ENCODE results near the gene EIF5A. TPM values are rescaled to one million over a fixed set of nuclear protein-coding genes. Genes with fewer than 3 reads are reported as not detected.

EIF5A gene
- total and polyA plus RNA-seq, 4 donors = 179 to 506 (median 302) TPM

DNA sequence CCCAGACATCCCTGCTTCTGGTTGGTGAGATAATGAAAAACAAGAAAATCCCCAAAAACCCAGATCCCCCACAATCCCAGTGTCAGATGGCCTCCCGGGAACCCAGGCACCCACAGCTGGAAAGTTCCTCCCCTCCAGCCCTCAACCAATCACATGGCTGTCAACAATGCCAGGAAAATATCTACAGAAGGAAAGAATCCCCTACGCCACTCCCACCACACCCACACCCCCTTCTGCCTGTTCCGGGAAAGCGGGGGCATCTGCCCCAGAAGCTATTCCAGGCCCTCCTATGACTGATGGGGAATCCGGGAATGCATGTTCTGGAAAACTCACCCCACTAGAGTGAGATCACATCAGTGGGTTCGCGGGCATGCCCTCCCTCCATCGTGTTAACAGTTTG is 49.3 kb downstream of the EIF5A start:
- no peak overlapping the region for H3K4me3 ChIP-seq (ENCODE audit: low read depth in 1 of 3, low read length in 3 of 3)
- H3K9me3 ChIP-seq (ENCODE audit: control insufficient read depth in 4 of 4, low read length in 3 of 4) = no peaks in the 10 kb centered on the region
- no peak overlapping the region for H3K9ac ChIP-seq (ENCODE audit: low read depth in 1 of 2, low read length in 2 of 2)
- no peak overlapping the region for H3K27ac ChIP-seq (ENCODE audit: low read depth in 1 of 2, low read length in 2 of 2)
- no peak for DNase-seq (ENCODE audit: low spot score)
- H3K4me1 ChIP-seq (ENCODE audit: control insufficient read depth in 4 of 4, insufficient read depth in 4 of 4, low read length in 3 of 4) = peaks cover 4 to 15% (median 8%) of the 10 kb centered on the region in 4 donors
- H3K36me3 ChIP-seq (ENCODE audit: control insufficient read depth in 4 of 4, insufficient read depth in 3 of 4, low read depth in 1 of 4, low read length in 3 of 4) = no peaks in the 10 kb centered on the region
- no peak for TF ChIP-seq NR2F2 (IDR thresholded peaks at IDR 0.05)
- 70% methylated on average over 8 of the region's 8 CpGs for WGBS
- no peaks in the 10 kb centered on the region for H3K27me3 ChIP-seq (ENCODE audit: control insufficient read depth in 4 of 4, insufficient read depth in 4 of 4, low read length in 3 of 4)

- 76% methylated on average over 2 of the region's 2 CpGs for WGBS
- no peak for TF ChIP-seq JUND (IDR thresholded peaks at IDR 0.05)
- H3K9ac ChIP-seq (ENCODE audit: low read depth in 1 of 2, low read length in 2 of 2) = no peak overlapping the region
- no peaks in the 10 kb centered on the region for H3K9me3 ChIP-seq (ENCODE audit: control insufficient read depth in 4 of 4, low read length in 3 of 4)
- H3K4me3 ChIP-seq (ENCODE audit: low read depth in 1 of 3, low read length in 3 of 3) = no peak overlapping the region
- DNase-seq (ENCODE audit: low spot score) = no peak
- H3K36me3 ChIP-seq (ENCODE audit: control insufficient read depth in 4 of 4, insufficient read depth in 3 of 4, low read depth in 1 of 4, low read length in 3 of 4) = no peaks in the 10 kb centered on the region
- H3K27ac ChIP-seq (ENCODE audit: low read depth in 1 of 2, low read length in 2 of 2) = no peak overlapping the region
- peaks cover 4 to 13% (median 6%) of the 10 kb centered on the region in 4 donors for H3K4me1 ChIP-seq (ENCODE audit: control insufficient read depth in 4 of 4, insufficient read depth in 4 of 4, low read length in 3 of 4)
- H3K27me3 ChIP-seq (ENCODE audit: control insufficient read depth in 4 of 4, insufficient read depth in 4 of 4, low read length in 3 of 4) = no peaks in the 10 kb centered on the region
Measured at GRCh38 chr17:7357381-7357780, 50.0 kb downstream of the EIF5A start.

DNA sequence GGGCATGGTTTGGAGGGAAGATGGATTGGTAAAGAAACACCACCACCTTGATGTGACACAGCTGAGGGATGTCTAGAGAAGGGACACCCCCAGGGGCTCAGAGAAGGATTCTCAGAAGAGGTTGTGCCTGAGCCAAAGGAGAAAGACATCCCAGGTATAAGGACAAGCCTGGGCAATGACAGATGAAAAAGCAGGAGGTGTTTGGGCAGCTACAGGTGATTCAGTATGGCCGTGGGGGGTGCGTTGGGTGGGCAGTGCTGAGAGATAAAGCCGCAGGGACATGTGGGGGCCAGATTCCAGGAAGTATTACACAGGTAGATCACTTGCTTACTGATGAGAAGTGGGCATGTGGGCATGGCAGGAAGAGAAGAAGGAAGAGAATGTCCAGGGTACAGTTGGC is 54.5 kb downstream of the EIF5A start:
- TF ChIP-seq TAF1 (conservative IDR thresholded peaks at IDR 0.05) (no peak), FOXA2 (IDR thresholded peaks at IDR 0.05) (no peak), EGR1 (IDR thresholded peaks at IDR 0.05; ENCODE audit: low read depth in 2 of 2) (no peak), HNF4G (IDR thresholded peaks at IDR 0.05) (no peak), RXRA (IDR thresholded peaks at IDR 0.05) (no peak), SP1 (IDR thresholded peaks at IDR 0.05) (no peak), GABPA (IDR thresholded peaks at IDR 0.05 in 1 of 2, conservative IDR thresholded peaks at IDR 0.05 in 1 of 2) (no peak), NR2F2 (IDR thresholded peaks at IDR 0.05) (no peak), HNF4A (conservative IDR thresholded peaks at IDR 0.05) (no peak), FOXA1 (IDR thresholded peaks at IDR 0.05) (no peak), YY1 (IDR thresholded peaks at IDR 0.05) (no peak), JUND (IDR thresholded peaks at IDR 0.05) (no peak)
- TF ChIP-seq, protein P1, sequence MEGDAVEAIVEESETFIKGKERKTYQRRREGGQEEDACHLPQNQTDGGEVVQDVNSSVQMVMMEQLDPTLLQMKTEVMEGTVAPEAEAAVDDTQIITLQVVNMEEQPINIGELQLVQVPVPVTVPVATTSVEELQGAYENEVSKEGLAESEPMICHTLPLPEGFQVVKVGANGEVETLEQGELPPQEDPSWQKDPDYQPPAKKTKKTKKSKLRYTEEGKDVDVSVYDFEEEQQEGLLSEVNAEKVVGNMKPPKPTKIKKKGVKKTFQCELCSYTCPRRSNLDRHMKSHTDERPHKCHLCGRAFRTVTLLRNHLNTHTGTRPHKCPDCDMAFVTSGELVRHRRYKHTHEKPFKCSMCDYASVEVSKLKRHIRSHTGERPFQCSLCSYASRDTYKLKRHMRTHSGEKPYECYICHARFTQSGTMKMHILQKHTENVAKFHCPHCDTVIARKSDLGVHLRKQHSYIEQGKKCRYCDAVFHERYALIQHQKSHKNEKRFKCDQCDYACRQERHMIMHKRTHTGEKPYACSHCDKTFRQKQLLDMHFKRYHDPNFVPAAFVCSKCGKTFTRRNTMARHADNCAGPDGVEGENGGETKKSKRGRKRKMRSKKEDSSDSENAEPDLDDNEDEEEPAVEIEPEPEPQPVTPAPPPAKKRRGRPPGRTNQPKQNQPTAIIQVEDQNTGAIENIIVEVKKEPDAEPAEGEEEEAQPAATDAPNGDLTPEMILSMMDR (IDR thresholded peaks at IDR 0.05; ENCODE audit: low read depth, low read length, missing input control) = no peak
- TF ChIP-seq, protein P2, sequence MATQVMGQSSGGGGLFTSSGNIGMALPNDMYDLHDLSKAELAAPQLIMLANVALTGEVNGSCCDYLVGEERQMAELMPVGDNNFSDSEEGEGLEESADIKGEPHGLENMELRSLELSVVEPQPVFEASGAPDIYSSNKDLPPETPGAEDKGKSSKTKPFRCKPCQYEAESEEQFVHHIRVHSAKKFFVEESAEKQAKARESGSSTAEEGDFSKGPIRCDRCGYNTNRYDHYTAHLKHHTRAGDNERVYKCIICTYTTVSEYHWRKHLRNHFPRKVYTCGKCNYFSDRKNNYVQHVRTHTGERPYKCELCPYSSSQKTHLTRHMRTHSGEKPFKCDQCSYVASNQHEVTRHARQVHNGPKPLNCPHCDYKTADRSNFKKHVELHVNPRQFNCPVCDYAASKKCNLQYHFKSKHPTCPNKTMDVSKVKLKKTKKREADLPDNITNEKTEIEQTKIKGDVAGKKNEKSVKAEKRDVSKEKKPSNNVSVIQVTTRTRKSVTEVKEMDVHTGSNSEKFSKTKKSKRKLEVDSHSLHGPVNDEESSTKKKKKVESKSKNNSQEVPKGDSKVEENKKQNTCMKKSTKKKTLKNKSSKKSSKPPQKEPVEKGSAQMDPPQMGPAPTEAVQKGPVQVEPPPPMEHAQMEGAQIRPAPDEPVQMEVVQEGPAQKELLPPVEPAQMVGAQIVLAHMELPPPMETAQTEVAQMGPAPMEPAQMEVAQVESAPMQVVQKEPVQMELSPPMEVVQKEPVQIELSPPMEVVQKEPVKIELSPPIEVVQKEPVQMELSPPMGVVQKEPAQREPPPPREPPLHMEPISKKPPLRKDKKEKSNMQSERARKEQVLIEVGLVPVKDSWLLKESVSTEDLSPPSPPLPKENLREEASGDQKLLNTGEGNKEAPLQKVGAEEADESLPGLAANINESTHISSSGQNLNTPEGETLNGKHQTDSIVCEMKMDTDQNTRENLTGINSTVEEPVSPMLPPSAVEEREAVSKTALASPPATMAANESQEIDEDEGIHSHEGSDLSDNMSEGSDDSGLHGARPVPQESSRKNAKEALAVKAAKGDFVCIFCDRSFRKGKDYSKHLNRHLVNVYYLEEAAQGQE (IDR thresholded peaks at IDR 0.05) = no peak
- Histone ChIP-seq H3K9ac (ENCODE audit: low read depth in 1 of 2, low read length in 2 of 2) (no peak overlapping the region), H3K36me3 (ENCODE audit: control insufficient read depth in 4 of 4, insufficient read depth in 3 of 4, low read depth in 1 of 4, low read length in 3 of 4) (no peaks in the 10 kb centered on the region), H3K27me3 (ENCODE audit: control insufficient read depth in 4 of 4, insufficient read depth in 4 of 4, low read length in 3 of 4) (no peaks in the 10 kb centered on the region), H3K4me1 (ENCODE audit: control insufficient read depth in 4 of 4, insufficient read depth in 4 of 4, low read length in 3 of 4) (no peaks in the 10 kb centered on the region), H3K27ac (ENCODE audit: low read depth in 1 of 2, low read length in 2 of 2) (no peak overlapping the region), H3K9me3 (ENCODE audit: control insufficient read depth in 4 of 4, low read length in 3 of 4) (no peaks in the 10 kb centered on the region), H3K4me3 (ENCODE audit: low read depth in 1 of 3, low read length in 3 of 3) (no peak overlapping the region)
- no peak for DNase-seq (ENCODE audit: low spot score)
- 59% methylated on average over 3 of the region's 3 CpGs for WGBS

Small RNAs within 50 kb of the gene (small RNA-seq; reads per million reads assigned to genes)
- gene AC026954.2 (not detected), gene RF00019 (not detected)

Other genes starting within 250 kb of the EIF5A start
Only the 30 nearest of the 32 such genes appear.
- 100 to 1,000 TPM; 188 to 336 TPM for gene ASGR2, start 192.8 kb upstream of the EIF5A start, total RNA-seq
- 100 to 1,000 TPM; 650 to 657 TPM for gene ASGR2, start 192.8 kb upstream of the EIF5A start, polyA plus RNA-seq
- gene ASGR1, start 128.3 kb upstream of the EIF5A start, total RNA-seq = 100 to 1,000 TPM; 127 to 401 TPM
- 100 to 1,000 TPM; 541 to 728 TPM for gene ASGR1, start 128.3 kb upstream of the EIF5A start, polyA plus RNA-seq
- 1 to 10 TPM; 2.1 to 5.7 TPM for gene DLG4, start 87.8 kb upstream of the EIF5A start, total RNA-seq
- gene DLG4, start 87.8 kb upstream of the EIF5A start, polyA plus RNA-seq = 1 to 10 TPM in 1 of 2 donors, under 1 TPM in 1; 0.40 to 1.6 TPM
- gene ACADVL, start 87.7 kb upstream of the EIF5A start, total RNA-seq = 1,000 to 10,000 TPM in 1 of 2 donors, 100 to 1,000 TPM in 1; 185 to 1,110 TPM
- gene ACADVL, start 87.7 kb upstream of the EIF5A start, polyA plus RNA-seq = 1,000 to 10,000 TPM; 1,107 to 1,301 TPM
- gene DVL2, start 73.1 kb upstream of the EIF5A start, total RNA-seq = 10 to 100 TPM; 16.7 to 24.5 TPM
- 1 to 10 TPM; 3.4 to 5.9 TPM for gene DVL2, start 73.1 kb upstream of the EIF5A start, polyA plus RNA-seq
- gene PHF23, start 68.2 kb upstream of the EIF5A start, total RNA-seq = 10 to 100 TPM; 14.6 to 15.8 TPM
- gene PHF23, start 68.2 kb upstream of the EIF5A start, polyA plus RNA-seq = 10 to 100 TPM; 14.0 to 18.3 TPM
- gene GABARAP, start 65.2 kb upstream of the EIF5A start, total RNA-seq = 10 to 100 TPM; 74.4 to 88.4 TPM
- 100 to 1,000 TPM; 322 to 489 TPM for gene GABARAP, start 65.2 kb upstream of the EIF5A start, polyA plus RNA-seq
- 10 to 100 TPM; 15.2 to 21.9 TPM for gene CTDNEP1, start 55.9 kb upstream of the EIF5A start, total RNA-seq
- gene CTDNEP1, start 55.9 kb upstream of the EIF5A start, polyA plus RNA-seq = 10 to 100 TPM; 11.0 to 28.6 TPM
- gene ELP5, start 55.4 kb upstream of the EIF5A start, total RNA-seq = 10 to 100 TPM; 19.3 to 24.1 TPM
- gene ELP5, start 55.4 kb upstream of the EIF5A start, polyA plus RNA-seq = 10 to 100 TPM; 29.1 to 38.4 TPM
- 10 to 100 TPM in 1 of 2 donors, 1 to 10 TPM in 1; 3.0 to 20.2 TPM for gene CLDN7, start 45.1 kb upstream of the EIF5A start, total RNA-seq
- 10 to 100 TPM; 19.1 to 35.0 TPM for gene CLDN7, start 45.1 kb upstream of the EIF5A start, polyA plus RNA-seq
- gene SLC2A4, start 25.9 kb upstream of the EIF5A start, total RNA-seq = 10 to 100 TPM in 1 of 2 donors, 1 to 10 TPM in 1; 1.2 to 10.6 TPM
- 1 to 10 TPM in 1 of 2 donors, under 1 TPM in 1; 0.42 to 1.9 TPM for gene SLC2A4, start 25.9 kb upstream of the EIF5A start, polyA plus RNA-seq
- under 1 TPM; 0.61 to 0.75 TPM for gene YBX2, start 13.0 kb upstream of the EIF5A start, total RNA-seq
- gene YBX2, start 13.0 kb upstream of the EIF5A start, polyA plus RNA-seq = under 1 TPM; 0.33 to 0.53 TPM
- 10 to 100 TPM; 20.8 TPM for gene GPS2, start 7.7 kb downstream of the EIF5A start, total RNA-seq
- 10 to 100 TPM; 24.7 to 43.1 TPM for gene GPS2, start 7.7 kb downstream of the EIF5A start, polyA plus RNA-seq
- gene NEURL4, start 21.7 kb downstream of the EIF5A start, total RNA-seq = 10 to 100 TPM in 1 of 2 donors, 1 to 10 TPM in 1; 8.1 to 14.2 TPM
- gene NEURL4, start 21.7 kb downstream of the EIF5A start, polyA plus RNA-seq = 1 to 10 TPM in 1 of 2 donors, under 1 TPM in 1; 0.76 to 6.6 TPM
- 1 to 10 TPM; 4.9 to 7.4 TPM for gene ACAP1, start 28.9 kb downstream of the EIF5A start, total RNA-seq
- gene ACAP1, start 28.9 kb downstream of the EIF5A start, polyA plus RNA-seq = 1 to 10 TPM; 1.1 to 4.5 TPM
- gene KCTD11, start 44.5 kb downstream of the EIF5A start, total RNA-seq = 1 to 10 TPM in 1 of 2 donors, under 1 TPM in 1; 0.89 to 2.0 TPM
- gene KCTD11, start 44.5 kb downstream of the EIF5A start, polyA plus RNA-seq = 1 to 10 TPM in 1 of 2 donors, under 1 TPM in 1; 0.39 to 3.5 TPM
- not detected for gene TMEM95, start 47.5 kb downstream of the EIF5A start, total RNA-seq
- gene TMEM95, start 47.5 kb downstream of the EIF5A start, polyA plus RNA-seq = not detected
- gene TNK1, start 73.5 kb downstream of the EIF5A start, total RNA-seq = 1 to 10 TPM in 1 of 2 donors, under 1 TPM in 1; 0.05 to 3.2 TPM
- gene TNK1, start 73.5 kb downstream of the EIF5A start, polyA plus RNA-seq = 1 to 10 TPM; 1.9 to 3.5 TPM
- 1 to 10 TPM; 2.8 to 4.2 TPM for gene PLSCR3, start 86.9 kb downstream of the EIF5A start, total RNA-seq
- gene PLSCR3, start 86.9 kb downstream of the EIF5A start, polyA plus RNA-seq = 10 to 100 TPM in 1 of 2 donors, 1 to 10 TPM in 1; 4.0 to 10.9 TPM
- gene TMEM256, start 96.5 kb downstream of the EIF5A start, total RNA-seq = 100 to 1,000 TPM in 1 of 2 donors, 10 to 100 TPM in 1; 30.0 to 130 TPM
- 10 to 100 TPM; 95.6 to 99.8 TPM for gene TMEM256, start 96.5 kb downstream of the EIF5A start, polyA plus RNA-seq
- 1 to 10 TPM in 1 of 2 donors, under 1 TPM in 1; 0.47 to 1.3 TPM for gene NLGN2, start 100.2 kb downstream of the EIF5A start, total RNA-seq
- gene NLGN2, start 100.2 kb downstream of the EIF5A start, polyA plus RNA-seq = 1 to 10 TPM in 1 of 2 donors, under 1 TPM in 1; 0.24 to 2.4 TPM
- not detected for gene SPEM1, start 112.7 kb downstream of the EIF5A start, total RNA-seq
- gene SPEM1, start 112.7 kb downstream of the EIF5A start, polyA plus RNA-seq = not detected
- not detected for gene SPEM2, start 118.0 kb downstream of the EIF5A start, total RNA-seq
- not detected for gene SPEM2, start 118.0 kb downstream of the EIF5A start, polyA plus RNA-seq
- not detected for gene SPEM3, start 121.2 kb downstream of the EIF5A start, total RNA-seq
- gene SPEM3, start 121.2 kb downstream of the EIF5A start, polyA plus RNA-seq = not detected
- gene TMEM102, start 127.8 kb downstream of the EIF5A start, total RNA-seq = 1 to 10 TPM; 1.6 to 2.9 TPM
- gene TMEM102, start 127.8 kb downstream of the EIF5A start, polyA plus RNA-seq = 1 to 10 TPM; 1.6 to 3.3 TPM
- gene FGF11, start 131.9 kb downstream of the EIF5A start, total RNA-seq = under 1 TPM; 0.19 to 0.25 TPM
- under 1 TPM; 0.17 to 0.21 TPM for gene FGF11, start 131.9 kb downstream of the EIF5A start, polyA plus RNA-seq
- 1 to 10 TPM; 4.2 to 7.4 TPM for gene CHRNB1, start 137.4 kb downstream of the EIF5A start, total RNA-seq
- 10 to 100 TPM in 1 of 2 donors, 1 to 10 TPM in 1; 7.0 to 11.5 TPM for gene CHRNB1, start 137.4 kb downstream of the EIF5A start, polyA plus RNA-seq
- gene ZBTB4, start 172.0 kb downstream of the EIF5A start, total RNA-seq = 1 to 10 TPM; 4.6 to 6.0 TPM
- gene ZBTB4, start 172.0 kb downstream of the EIF5A start, polyA plus RNA-seq = 1 to 10 TPM; 1.5 to 5.7 TPM
- gene SLC35G6, start 173.8 kb downstream of the EIF5A start, total RNA-seq = not detected
- not detected for gene SLC35G6, start 173.8 kb downstream of the EIF5A start, polyA plus RNA-seq
- gene POLR2A, start 176.7 kb downstream of the EIF5A start, total RNA-seq = 10 to 100 TPM; 53.5 to 54.4 TPM
- 10 to 100 TPM; 13.3 to 16.2 TPM for gene POLR2A, start 176.7 kb downstream of the EIF5A start, polyA plus RNA-seq